Placental pericyte (primary cell): ENCODE results near the gene IMPA2. TPM values are rescaled to one million over a fixed set of nuclear protein-coding genes. Genes with fewer than 3 reads are reported as not detected.

Experiments used
- small RNA-seq: library from RNA; depleted of rRNA; stranded (forward); fragments of <200 nt; gene quantifications from one replicate; pipeline ENCODE3, GENCODE V24; 2012; ENCODE audit warnings: low replicate concordance
- total RNA-seq: library from RNA; depleted of rRNA; stranded (reverse); fragments of >200 nt; gene quantifications from 2 replicates; pipeline ENCODE4 v1.2.3, GENCODE V29; 2012

IMPA2 gene
- 7.2 and 8.7 TPM in 2 replicates for total RNA-seq

GRCh38 chr18:11981192-11981542 is at the start of gene IMPA2:
Gene IMPA2, plus strand, starts transcription at chr18:11981507. Its CDS starts 163 bp downstream, at chr18:11981670.

Small RNAs within 50 kb of the gene (small RNA-seq; reads per million reads assigned to genes)
- not detected for gene AP001542.1

Other genes starting within 250 kb of the IMPA2 start
- gene CHMP1B, start 130.1 kb upstream of the IMPA2 start, total RNA-seq = 51.1 and 54.3 TPM in 2 replicates
- 12.9 and 23.0 TPM in 2 replicates for gene MPPE1, start 73.2 kb upstream of the IMPA2 start, total RNA-seq
- gene ANKRD62, start 112.3 kb downstream of the IMPA2 start, total RNA-seq = not detected in 2 replicates